Measurements from ENCODE around the gene XDH.

The XDH gene

DNA sequence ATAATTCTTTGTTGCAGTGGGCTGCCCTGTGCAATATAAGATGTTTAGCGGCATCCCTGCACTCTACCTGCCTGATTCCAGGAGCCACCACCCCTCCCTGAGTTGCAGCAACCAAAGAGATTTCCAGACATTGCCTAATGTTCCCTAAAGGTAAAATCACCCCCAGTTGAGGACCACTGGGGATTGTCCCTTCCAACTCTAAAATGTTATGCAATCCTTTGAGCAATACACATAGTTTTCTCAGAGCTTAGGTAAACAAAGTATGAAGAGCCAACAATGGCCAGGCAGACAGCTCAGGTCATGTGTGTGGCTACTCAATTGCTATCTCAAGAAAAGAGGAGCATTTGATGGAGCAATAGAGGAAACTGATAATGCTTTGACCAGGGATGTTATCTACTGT, 87.0 kb downstream of the XDH start:
- no peak for FAIRE-seq

GRCh38 chr2:31324016-31324633, 90.4 kb downstream of the XDH start:
- FAIRE-seq, result no peak

DNA sequence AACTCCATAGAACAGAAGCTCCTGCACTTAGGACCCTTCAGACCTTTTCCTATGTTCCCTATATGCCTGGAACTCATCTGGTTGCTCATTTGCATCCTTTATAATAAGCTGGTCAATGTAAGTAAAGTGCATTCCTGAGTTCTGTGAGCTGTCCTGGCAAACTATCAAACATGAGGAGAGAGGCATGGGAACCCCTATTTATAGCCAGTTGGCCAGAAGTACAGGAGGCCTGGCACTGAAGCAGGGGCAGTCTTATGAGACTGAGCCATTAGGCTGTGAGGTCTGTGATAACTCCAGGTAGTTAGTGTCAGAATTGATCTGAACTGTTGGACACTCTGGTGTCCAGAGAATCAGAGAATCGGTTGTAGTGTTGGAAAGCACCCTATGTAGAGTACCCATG, 92.2 kb downstream of the XDH start:
- no peak for FAIRE-seq

DNA sequence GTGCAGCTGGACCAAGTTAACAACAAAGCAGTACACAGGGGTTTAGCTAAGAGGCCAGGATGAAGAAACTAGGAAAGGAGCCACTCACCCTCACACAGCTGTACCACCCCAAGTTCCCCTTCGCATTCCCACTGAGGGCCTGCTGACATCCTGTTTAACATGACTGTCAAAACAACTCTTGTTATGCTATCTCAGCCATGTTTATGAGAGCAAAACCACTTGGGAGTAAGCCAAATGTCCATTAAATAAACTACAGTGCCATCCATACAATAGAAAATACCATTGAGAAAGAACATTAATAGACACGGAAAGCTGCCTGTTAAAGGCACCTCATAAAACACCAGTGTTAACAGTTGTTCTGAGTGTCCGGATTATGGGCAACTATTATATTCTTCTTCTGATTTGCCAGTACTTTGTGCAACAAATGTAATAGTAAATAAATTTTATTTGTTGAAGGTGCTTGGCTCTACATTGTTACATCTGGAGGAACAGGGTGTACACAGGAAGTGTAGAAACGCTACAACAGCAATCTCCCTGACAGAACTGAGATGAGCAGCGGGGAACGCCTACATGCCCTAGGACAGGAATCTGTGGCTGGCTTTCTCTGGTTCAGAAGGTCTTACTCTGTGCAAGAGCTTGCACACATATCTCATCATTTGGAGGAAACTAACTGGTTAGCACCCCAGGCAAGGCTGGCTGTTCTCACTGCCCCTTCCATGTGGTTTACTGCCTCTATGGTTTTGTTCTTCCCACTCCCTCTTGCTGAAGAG, 95.0 kb downstream of the XDH start:
- FAIRE-seq, result no peak

DNA sequence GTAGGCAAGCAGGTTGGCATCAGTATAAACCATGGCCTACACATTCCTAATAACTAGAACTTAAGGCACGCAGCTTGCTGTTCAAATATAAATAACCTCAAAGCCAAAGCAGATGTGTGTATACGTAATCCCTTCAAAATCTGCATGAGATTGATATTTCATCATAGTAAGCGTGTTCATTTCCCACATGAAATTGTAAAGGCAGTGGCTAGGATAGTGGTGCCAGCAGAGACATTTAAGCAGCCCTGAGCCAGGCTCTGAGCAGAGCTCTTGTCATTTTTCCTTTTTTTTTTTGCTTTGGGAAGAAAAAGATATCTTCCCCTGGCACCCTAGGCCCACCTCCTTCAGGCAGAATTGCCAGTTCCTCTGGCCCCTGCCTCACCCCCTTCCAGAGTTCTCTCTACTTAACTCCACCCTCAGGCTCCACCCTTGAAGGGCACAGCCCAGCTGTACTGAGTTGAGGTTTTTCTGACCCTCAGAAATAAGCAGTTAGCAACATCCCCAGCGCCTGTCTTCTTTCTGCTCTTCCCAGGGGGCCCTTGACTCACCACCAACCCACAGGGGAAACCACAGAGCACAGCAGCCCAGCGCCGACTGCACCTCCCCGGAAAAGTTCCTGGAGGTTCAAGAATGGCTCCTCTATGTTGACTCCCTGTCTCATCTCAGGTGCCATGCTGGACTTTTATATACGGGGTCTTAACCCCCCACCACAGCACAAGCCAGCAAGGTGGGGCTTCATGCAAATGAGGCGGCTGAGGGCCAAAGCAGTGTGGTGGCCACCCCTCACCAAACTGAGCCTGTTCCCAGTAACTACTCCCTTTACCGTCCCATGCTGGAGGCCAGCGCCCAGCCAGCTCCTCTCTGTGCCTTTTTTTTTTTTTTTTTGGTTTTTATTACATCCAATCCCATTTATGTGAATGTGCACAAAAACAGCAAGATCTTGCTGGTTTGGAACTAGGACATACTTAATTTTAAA, 95.9 kb downstream of the XDH start:
- FAIRE-seq, result no peak

- FAIRE-seq, result no peak
These were observed 97.1 kb downstream of the XDH start for GRCh38 chr2:31317396-31317795.

DNA sequence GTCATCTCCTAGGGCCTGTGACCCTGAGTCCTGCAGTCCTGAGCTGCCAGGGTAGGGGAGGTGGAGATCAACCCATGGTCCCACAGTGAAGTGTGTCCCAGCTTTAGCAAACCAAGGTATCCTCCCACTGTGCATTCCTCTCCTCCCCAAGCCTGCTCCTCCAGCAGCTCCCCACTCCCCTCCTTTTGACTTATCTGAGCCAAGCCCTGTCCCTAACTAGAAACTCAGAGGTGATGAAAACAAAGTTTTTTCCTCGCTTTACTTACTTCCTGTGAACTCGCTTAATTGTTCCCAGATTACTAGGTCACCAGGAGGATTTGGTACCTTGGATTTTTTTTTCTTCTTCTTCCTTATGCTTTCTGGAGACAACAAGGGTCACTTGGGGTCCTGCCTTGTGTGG, 99.8 kb downstream of the XDH start:
- no peak for FAIRE-seq

- no peak for FAIRE-seq
These were observed 101.6 kb downstream of the XDH start for GRCh38 chr2:31312898-31313297.

DNA sequence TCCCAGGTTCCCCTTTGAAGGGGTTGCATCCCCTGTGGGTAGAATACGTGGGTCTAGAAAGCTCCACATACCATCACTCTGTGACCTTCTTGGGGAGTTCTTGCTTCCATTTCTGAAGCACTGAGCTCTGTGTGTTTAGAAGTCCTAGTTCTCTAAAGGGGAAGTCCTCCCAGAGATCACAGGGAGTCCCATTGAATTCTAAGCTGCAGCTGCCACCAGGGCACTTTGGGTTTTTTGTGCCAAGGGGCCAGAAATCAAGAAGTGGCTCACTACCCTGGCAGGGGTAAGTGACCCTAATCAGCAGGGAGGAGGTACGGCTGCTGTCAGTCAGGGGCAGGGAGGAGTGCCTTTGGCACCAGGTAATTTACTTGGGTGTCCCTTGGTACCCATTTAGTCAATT, 109.7 kb downstream of the XDH start:
- FAIRE-seq, result no peak

GRCh38 chr2:31302940-31303563, 111.5 kb downstream of the XDH start:
- no peak for FAIRE-seq

DNA sequence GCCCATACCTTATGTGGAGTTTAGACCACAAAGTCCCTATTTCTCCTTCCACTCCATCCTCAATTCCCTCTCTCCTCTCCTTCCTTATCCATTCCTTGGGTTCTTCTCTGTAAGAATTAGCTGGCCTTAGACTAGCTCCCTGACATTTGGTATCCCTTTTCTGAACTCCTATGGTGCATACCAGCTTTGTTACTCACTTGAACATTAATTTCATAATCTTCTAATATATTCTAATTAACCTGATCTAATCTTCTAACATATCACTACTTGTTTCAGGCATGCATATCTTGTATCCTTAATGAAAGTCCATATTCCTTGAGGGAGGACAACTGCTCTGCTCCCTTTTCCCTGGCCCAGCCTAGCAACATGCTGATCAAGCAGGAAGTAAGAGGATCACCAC, 114.2 kb downstream of the XDH start:
- no peak for FAIRE-seq

DNA sequence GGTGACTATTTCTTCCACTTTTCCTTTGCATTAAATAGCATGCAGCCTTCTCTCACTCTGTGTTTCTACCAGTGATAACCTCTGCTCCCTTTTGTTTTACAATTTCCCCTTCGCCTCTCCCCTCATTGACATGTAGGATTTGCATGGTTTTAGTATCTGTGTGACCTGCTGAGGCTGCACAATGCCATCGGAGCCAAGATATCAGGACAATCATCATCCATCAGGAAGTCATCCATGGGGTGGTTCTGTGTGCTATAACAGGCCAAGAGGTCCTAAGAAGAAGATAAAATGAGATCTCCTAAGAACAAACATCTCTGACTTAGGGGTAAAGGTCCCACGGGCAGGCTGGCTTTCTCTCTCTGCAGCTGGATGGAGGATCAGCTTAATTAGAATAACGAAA, 115.0 kb downstream of the XDH start:
- FAIRE-seq, result no peak

DNA sequence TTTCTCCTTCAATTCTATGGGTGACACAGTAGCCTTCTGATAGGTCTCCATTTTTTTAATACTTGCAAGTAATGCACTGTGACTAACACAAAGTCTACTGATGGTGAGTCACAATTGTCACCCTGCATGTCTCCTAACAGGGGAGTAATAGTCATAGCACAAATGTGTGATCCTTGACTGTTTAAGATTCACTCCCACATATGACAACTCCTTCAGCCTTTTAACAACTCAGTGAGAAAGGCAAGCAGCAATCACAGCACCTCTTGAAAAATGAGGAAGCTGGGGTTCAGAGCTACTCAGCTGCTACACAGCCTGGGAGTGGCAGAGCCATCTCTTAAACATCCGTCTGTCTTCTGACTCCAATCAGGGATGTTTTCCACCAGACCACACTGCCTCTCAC, 116.8 kb downstream of the XDH start:
- FAIRE-seq, result no peak

- no peak for FAIRE-seq
These were observed 117.8 kb downstream of the XDH start for GRCh38 chr2:31296641-31297287.

- no peak for FAIRE-seq
These were observed 120.3 kb downstream of the XDH start for GRCh38 chr2:31294196-31294595.

- no peak for FAIRE-seq
These were observed 126.9 kb downstream of the XDH start for GRCh38 chr2:31287654-31288053.

- no peak for FAIRE-seq
These were observed 127.5 kb downstream of the XDH start for GRCh38 chr2:31286961-31287550.

DNA sequence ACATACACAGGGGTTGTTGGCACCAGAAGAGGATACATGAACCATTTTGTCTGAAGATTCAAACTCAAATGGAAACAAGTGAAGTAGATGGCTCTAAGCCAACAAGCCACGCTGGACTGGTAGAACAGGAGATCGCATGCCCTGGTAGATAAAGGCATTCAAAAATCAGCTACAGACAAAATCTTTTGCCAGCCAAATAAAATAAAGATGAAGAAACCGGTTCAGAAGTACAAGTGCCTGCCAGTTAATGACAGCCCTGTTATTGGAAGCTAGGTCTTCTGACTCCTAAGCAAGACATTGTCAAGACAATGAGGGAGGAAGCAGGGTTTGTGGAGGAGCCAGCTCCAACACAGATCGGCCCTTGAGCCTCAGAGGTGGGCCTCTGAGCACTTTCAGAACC, 128.3 kb downstream of the XDH start:
- FAIRE-seq, result no peak
